RKO (cell line): ENCODE results near the gene JMJD7.

Source experiments
- DNase-seq: peaks from one replicate; pipeline ENCODE4 v3.0.0-alpha.2; 2016; ENCODE audit warnings: low spot score

Gene JMJD7

GRCh38 chr15:41827880-41828806 lies at the start of gene JMJD7:
JMJD7 (plus strand) TSS chr15:41828092; CDS start chr15:41828125, 33 bp downstream.
- DNase-seq, result peak; percentile 80

GRCh38 chr15:41778521-41778920 lies 49.4 kb upstream of the JMJD7 start:
- no peak for DNase-seq

- no peak for DNase-seq
Observed at GRCh38 chr15:41779662-41780157, 48.2 kb upstream of the JMJD7 start.

- no peak for DNase-seq
Observed at GRCh38 chr15:41780266-41780665, 47.6 kb upstream of the JMJD7 start.

- no peak for DNase-seq
Observed at GRCh38 chr15:41780727-41781126, 47.2 kb upstream of the JMJD7 start.

- no peak for DNase-seq
Observed at GRCh38 chr15:41782371-41783282, 45.3 kb upstream of the JMJD7 start.

- no peak for DNase-seq
Observed at GRCh38 chr15:41783296-41783695, 44.6 kb upstream of the JMJD7 start.

GRCh38 chr15:41788262-41788661 lies 39.6 kb upstream of the JMJD7 start:
- no peak for DNase-seq

GRCh38 chr15:41789236-41789635 lies 38.7 kb upstream of the JMJD7 start:
- no peak for DNase-seq

- DNase-seq, result no peak
Observed at GRCh38 chr15:41789662-41790061, 38.2 kb upstream of the JMJD7 start.

GRCh38 chr15:41790169-41790568 lies 37.7 kb upstream of the JMJD7 start:
- no peak for DNase-seq

GRCh38 chr15:41790756-41791546 lies 36.9 kb upstream of the JMJD7 start:
- DNase-seq, result no peak

- DNase-seq, result no peak
Observed at GRCh38 chr15:41791547-41791937, 36.4 kb upstream of the JMJD7 start.

GRCh38 chr15:41792000-41792637 lies 35.8 kb upstream of the JMJD7 start:
- DNase-seq, result no peak

- DNase-seq, result no peak
Observed at GRCh38 chr15:41794081-41794480, 33.8 kb upstream of the JMJD7 start.

- no peak for DNase-seq
Observed at GRCh38 chr15:41795996-41796856, 31.7 kb upstream of the JMJD7 start.

- DNase-seq, result no peak
Observed at GRCh38 chr15:41797201-41797944, 30.5 kb upstream of the JMJD7 start.

GRCh38 chr15:41798607-41799487 lies 29.0 kb upstream of the JMJD7 start:
- no peak for DNase-seq

- DNase-seq, result no peak
Observed at GRCh38 chr15:41799488-41799805, 28.4 kb upstream of the JMJD7 start.
